Stimulated activated CD8-positive, alpha-beta memory T cell treated with anti-CD3 and anti-CD28 coated beads, Interleukin-7, amount 100 ng/mL, for 48 hours (primary cell): ENCODE data around the gene TPO.
"Not testable (repeated sequence)": the region's sequence is repeated elsewhere in the genome, so short reads cannot be mapped to it uniquely, and the experiment has no call there.

Source experiments
- DNase-seq, 2 donors: peaks; one replicate each; pipeline ENCODE4 v3.0.0-alpha.2; 2020; ENCODE audit warnings: low read depth in 1 of 2; ENCODE audit errors: extremely low read depth in 1 of 2

The TPO gene

DNA sequence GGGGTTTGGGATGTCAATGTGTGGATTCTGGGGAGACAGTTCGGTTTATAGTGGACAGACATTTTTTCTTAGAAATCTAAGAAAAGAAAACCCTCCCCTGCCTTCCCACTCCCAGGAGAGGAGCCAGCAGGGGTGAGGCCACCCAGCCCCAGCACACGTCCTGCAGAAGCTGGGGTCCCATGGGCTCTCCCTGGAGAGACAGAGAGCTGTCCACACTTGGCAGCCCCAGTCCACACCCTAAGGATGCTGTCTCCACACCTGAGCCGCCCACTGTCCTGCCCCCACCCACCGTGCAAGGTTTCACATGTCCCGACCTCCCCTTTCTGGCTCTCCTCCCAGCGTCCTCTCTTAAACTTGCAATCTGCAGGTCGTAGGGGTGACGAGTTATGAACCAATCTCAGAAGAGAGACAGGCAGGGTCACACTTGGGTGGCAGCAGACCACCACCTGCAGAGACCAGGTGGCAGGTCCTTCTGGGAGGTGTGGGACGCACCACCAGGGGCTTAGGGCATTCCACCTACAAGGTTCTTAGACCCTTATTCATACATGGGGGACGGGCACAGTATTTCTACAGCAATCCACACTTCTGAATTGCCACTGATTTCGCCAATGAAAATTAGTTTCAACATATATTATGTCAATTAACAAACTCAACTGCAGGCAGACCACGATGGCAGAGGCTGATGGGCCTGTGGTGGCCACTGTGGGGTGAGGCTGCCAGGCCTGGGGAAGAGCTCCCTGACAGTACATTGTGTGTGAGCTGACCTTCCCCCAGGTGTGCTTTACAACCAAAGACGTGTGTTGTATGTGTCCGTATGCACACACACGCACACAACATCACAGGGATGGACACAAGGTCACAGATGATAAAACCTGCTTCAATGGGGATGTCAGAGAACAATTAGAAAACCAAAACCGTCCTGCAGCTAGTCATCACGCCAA is 158.5 kb downstream of the TPO start:
- DNase-seq = no peak

GRCh38 chr2:1572638-1573037 is 159.4 kb downstream of the TPO start:
- DNase-seq = no peak

DNA sequence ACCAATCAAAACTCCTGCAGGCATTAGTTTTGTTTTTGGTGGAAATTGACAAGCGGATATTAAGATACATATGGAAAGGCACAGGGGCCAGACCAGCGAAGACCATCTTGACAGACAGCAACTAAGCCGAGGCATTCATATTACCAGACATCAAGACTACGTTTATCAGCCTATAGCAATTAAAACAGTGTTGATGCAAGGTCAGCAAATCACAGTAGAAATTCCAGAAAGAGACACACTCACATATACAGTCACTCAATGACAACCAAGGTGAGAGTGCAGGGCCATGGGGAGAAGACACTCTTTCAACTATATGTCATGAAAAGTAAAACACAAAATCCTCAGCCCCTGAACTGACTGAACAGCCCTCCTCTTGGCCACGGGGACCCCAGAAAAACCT is 164.6 kb downstream of the TPO start:
- no peak for DNase-seq

DNA sequence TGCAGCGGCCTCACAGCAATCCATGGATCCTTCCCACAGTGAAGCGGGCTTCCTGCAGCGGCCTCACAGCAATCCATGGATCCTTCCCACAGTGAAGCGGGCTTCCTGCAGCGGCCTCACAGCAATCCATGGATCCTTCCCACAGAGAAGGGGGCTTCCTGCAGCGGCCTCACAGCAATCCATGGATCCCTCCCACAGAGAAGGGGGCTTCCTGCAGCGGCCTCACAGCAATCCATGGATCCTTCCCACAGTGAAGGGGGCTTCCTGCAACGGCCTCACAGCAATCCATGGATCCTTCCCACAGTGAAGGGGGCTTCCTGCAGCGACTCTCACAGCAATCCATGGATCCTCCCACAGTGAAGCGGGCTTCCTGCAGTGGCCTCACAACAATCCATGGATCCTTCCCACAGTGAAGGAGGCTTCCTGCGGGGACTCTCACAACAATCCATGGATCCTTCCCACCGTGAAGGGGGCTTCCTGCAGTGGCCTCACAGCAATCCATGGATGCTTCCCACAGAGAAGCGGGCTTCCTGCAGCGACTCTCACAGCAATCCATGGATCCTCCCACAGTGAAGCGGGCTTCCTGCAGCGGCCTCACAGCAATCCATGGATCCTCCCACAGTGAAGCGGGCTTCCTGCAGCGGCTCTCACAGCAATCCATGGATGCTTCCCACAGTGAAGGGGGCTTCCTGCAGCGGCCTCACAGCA is 168.1 kb downstream of the TPO start:
- DNase-seq = not testable (repeated sequence)

- DNase-seq = no peak
Observed at GRCh38 chr2:1581965-1582625, 168.8 kb downstream of the TPO start.

DNA sequence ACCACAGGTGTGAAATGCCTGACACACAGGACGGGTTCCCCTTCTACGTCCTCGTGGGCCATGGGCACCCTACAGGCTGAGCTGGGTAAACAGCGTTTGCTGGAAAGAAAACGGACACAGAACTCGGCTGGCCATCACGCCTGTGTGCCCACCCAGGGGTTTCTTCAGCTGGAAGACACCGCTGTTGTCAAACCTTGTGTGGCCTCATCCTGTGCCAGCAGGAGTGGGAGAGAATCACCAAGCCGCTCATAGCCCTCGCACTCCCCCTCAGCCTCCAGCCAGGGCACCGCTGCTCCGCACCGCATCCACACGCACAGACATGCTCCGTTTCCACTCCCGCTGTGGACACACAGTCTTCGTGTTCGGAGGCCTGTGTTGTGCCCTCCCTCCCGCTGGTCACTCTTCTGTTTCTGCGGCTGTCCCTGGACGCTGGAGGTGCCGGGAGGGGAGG is 169.7 kb downstream of the TPO start:
- no peak for DNase-seq

DNA sequence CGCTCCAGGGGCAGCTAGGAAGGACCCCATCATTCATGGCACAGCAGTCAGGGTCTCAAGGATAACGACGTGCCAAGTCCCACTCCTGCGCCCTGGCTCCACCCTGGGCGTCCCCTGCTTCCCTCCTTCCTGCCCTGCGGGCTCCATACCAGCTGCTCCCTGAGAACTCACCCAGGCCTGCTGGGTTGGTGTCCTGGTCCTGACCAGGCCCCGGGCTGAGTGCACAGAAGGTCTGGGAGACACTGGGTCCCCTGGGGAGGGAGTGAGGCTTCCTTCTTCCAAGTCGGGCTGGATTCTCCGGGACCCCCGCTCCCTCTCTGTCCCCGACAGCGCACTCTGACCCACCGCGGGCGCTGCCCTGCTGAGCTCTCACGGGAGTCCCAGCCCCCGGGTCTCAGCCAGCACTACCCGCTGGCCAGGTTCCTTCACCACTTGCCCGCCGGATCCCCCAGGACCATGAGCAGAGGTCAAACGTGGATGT is 170.8 kb downstream of the TPO start:
- no peak for DNase-seq

GRCh38 chr2:1584691-1585485 is 171.6 kb downstream of the TPO start:
- no peak for DNase-seq

DNA sequence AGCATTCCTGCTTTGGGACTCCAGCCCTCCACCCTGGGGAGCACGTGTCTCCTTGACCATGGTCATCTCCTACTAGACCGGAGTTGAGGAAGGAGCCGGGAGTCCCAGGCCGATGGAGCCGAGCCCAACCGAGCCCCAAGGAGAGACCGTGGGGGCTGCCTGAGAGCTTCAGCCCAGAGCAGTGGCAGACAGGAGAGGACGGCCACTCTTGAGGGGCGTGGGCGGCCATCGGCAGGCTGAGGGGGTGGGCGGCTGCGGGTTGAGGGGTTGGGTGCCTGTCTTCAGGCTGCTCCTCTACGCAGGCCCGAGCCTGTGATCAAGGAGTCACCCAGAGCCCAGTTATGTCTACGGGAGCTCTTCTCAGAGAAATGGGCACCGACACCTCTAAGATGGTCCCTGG is 172.4 kb downstream of the TPO start:
- no peak for DNase-seq

DNA sequence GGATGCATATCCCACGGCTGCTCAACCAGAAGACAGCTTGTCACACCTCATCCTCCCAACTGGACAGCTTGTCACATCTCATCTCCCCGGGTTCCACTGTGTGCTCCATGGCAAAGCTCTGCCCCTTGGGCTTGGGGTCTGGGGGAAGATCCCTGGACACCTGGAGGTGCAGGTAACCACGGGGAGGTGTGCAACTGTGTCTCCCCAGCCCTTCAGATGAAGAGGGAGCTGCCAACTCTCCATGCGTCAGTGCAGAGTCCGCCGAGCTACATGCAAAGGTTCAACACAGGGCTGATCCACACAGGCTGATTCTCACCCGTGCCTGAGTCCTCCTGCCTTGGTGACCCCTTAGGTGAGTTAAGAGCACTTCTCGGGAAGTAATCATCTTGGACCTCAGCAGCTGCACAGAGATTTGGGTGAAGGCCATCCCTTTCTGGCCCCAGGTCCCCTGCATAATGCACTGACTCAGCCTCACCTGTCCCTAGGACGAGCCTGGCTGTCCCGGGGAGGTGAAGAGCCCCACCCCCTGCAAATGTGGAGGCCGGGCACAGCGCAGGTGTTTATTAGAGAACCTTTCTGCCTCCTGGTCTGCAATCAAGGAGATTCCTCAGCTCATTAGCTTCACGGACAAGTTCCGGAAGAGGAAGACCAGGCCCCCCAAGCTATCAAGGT is 173.1 kb downstream of the TPO start:
- DNase-seq = no peak

GRCh38 chr2:1586923-1587840 is 173.9 kb downstream of the TPO start:
- DNase-seq = no peak

GRCh38 chr2:1588051-1588977 is 175.1 kb downstream of the TPO start:
- no peak for DNase-seq

DNA sequence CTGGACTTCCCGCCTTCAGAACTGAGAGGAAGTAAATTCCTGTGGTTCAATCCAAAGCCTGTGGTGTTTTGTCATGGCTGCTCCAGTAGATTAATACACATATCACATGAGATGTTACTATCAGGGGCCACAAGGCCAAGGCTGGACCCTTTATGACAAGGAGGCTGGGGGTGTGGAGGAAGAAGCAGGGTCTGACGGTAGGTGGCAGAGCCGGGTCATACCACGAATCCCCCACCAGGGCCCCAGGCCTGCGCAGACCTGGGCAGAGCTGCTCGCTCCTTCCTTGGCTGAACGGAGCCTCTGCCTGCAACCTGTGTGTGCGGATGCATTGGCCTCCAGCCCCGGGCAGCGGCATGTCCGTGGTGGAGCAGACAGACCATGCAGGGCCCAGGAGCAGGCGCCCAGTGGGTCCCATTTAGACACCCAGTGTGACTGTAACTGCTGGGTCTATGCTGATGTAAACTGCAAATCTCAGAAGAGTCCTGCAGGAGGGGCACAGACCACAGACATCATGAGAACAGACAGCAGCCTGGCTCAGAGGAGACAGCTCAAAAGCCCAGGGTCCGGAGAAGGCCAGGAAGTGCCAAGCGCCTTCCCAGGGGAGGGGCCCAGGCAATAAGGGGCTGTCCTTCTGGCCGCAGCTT is 175.8 kb downstream of the TPO start:
- DNase-seq = no peak

DNA sequence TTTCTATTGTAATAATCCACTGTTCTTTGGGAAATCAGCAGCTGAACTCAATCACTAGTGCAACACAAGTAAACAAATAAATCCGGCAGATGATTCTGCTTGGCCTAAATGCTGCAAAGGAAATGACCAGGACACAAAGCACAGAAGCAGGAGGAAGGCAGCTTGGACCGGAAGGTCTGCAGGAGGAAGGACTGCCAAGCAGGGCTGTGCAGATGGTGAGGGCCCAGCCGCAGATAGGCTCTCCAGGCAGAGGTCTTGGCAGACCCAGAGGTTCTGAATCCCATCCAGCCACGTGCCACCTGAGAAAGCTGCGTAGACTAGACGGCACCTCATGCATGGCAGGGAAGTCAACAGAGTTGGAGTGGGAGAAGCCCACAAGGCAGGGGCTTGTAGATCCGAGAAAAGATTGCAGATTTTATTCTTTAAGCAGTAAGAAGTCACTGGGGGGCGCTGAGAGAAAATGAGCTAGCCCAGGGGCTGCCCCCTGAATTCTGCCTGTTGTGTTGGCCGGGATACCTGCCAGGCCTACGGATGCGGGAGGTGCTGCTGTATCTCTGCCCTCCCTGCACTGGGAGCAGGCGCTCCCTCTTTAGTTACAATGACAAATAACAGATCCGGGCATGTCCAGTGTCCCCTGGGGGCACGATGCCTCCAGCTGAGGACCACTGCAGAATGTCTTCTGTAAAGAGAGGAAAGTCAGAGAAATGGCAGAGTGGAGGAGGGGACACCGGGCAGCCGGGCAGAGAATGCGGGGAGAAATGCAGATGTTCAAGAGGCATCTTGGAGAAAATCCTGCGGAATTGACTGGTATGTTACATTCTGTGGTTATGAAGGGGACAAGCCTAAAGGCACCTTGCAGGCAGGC is 177.6 kb downstream of the TPO start:
- no peak for DNase-seq

GRCh38 chr2:1591461-1591770 is 178.2 kb downstream of the TPO start:
- DNase-seq = no peak
